ENCODE results near the gene PRR35. TPM values are rescaled to one million over a fixed set of nuclear protein-coding genes. Genes with fewer than 3 reads are reported as not detected.
"Not testable (repeated sequence)": the region's sequence is repeated elsewhere in the genome, so short reads cannot be mapped to it uniquely, and the experiment has no call there.

Gene PRR35
- total RNA-seq, 2 experiments from 2014 or later: not detected

DNA sequence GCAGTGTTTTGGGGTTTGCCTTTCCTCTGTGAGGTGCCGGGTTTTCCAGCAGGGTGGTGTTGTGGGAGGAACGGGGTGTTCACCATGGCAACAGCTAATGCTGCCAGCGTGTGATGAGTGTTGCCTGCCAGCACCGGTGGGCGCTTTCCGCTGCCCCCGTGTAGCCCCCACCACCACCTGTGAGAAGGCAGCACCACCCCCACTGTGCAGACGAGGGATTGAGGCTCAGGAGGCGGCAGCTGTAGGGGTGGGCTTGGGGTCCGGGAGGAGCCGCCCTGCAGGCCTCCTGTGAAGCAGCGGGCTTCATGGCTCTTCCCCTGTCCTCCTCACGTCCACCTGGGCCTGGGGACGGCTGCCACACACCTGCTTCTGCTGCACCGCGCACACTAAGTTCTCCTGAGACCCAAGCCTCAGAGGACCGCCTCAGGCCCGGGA lies 34.9 kb downstream of the PRR35 start:
- Mint-ChIP-seq H3K9me3 (no peaks in the 10 kb centered on the region), H3K4me3 (no peak overlapping the region), H3K36me3 (ENCODE audit: low read depth) (no peaks in the 10 kb centered on the region), H3K4me1 (peaks cover 17% of the 10 kb centered on the region), H3K27me3 (no peaks in the 10 kb centered on the region), H3K27ac (no peak overlapping the region)
- POLR2A ChIA-PET: no interaction called here
- CTCF ChIA-PET: no interaction called here
- no peak for DNase-seq

DNA sequence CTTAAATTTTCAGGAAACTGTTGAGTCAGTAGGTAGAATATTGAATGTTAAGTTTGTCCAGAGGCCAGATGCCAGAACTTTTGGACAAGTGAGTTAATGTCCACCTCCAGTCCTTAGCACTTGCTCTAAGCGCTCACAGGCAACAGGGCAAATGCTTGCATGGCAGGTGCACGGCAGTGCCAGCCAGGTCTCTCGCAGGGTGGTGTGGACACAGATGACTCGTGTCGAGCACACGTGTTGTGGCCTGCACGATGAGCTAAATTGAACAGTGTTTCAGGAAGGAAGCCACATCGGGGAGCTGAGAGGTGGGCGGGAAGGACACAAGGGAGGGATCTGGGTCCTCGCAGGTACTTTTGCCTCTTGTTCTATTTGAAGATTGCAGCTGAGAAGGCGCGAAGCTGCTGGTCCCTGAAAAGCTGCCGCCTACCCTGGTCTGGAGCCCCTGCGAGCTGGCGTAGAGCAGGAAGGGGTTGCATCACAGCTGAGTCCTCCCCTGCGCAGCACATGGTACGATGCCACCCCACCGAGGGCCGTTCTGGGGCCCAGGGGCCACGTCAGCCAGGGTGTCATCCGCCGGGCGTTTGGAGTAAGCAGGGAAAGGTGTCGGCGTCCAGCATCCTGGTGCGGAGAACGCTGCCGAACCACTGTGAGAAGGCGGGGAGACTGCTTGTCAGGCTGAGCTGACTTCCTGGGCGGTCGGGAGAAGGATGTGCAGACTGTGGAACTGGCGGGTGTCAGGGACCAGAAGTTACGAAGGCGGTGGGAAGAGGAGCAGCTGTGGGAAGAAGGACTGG lies 35.9 kb downstream of the PRR35 start:
- DNase-seq: no peak
- CTCF ChIA-PET: interaction anchor here (0.6 kb wide), 2 partner anchors 532 to 715 kb away, joined by 3 to 4 read pairs; no protein-coding TSS in a partner anchor
- Mint-ChIP-seq H3K4me1 (peaks cover 10% of the 10 kb centered on the region), H3K27me3 (no peaks in the 10 kb centered on the region), H3K4me3 (no peak overlapping the region), H3K9me3 (no peaks in the 10 kb centered on the region), H3K27ac (no peak overlapping the region), H3K36me3 (ENCODE audit: low read depth) (no peaks in the 10 kb centered on the region)
- POLR2A ChIA-PET: no interaction called here

DNA sequence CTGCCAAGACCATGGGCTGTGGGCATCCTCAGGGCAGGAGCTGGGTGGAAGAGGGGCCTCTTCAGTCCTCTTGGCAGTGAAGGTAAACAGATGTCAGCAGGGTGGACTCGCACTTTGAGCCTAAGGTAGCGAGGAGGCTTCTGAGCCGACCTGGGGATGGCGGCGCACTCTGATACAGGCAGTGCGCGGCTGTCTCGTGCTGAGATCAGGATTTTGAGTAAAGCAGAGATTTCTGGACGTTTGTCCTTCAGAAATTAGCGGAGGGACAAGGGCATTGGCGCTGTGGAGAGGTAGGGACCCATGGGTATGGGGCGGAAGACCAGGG lies 36.5 kb downstream of the PRR35 start:
- Mint-ChIP-seq H3K4me3 (no peak overlapping the region), H3K27ac (no peak overlapping the region), H3K4me1 (peaks cover 6% of the 10 kb centered on the region), H3K27me3 (no peaks in the 10 kb centered on the region), H3K9me3 (no peaks in the 10 kb centered on the region), H3K36me3 (ENCODE audit: low read depth) (no peaks in the 10 kb centered on the region)
- ChIA-PET POLR2A (no interaction called here), CTCF (no interaction called here)
- no peak for DNase-seq

DNA sequence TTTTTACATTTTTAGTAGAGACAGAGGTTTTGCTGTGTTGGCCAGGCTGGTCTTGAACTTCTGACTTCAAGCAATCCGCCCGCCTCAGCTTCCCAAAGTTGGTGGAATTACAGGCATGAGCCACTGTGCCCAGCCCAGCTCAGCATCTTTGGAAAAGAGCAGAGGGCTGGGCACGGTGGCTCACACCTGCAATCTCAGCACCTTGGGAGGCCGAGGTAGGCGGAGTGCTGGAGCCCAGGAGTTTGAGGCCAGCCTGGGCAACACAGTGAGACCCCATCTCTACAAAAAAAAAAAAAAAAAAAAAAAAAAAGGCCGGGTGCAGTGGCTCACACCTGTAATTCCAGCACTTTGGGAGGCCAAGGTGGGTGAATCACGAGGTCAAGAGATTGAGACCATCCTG lies 37.5 kb downstream of the PRR35 start:
- H3K27ac Mint-ChIP-seq: not testable (repeated sequence)

DNA sequence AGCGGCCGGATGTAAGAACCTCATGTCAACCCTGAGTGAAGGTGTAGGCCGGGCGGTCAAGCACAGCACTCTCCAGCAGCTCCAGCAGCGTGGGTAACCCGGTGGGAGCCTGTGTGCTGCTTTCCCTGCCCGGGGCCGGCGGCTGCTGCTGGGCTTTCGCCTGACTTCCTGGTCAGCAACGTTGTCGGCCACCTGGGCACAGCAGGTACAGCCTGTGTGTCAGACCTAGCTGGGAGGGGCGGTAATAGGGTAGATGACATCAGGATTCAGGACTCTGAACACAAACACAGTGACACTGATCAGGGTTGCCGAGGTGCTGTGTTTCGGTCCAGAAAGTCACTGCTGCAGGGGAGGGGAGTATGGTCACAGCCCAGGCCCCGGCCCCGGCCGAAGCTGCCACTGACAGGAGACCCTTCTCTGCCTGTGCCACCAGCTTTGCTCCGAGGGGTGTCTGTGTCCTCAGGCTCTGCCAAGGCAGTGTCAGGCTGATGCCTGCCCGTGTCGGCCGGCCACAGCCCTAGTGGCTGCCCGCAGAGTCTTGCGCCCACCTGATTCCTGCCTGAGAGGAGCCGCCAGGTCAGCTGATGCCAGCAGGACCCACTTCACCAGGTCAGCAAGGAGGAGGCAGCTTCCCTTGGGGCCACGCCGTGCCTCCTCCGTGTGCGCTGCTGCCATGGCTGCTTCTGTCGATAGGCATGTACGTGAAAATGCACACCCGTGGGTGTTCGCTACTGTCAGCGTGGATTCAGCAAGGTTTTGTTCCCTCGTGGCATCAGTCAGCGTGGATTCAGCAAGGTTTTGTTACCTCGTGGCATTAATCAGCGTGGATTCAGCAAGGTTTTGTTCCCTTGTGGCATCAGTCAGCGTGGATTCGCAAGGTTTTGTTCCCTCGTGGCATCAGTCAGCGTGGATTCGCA lies 38.9 kb downstream of the PRR35 start:
- CTCF ChIA-PET: interaction anchor here (0.6 kb wide), 2 partner anchors 27 to 55 kb away, joined by 3 read pairs; no protein-coding TSS in a partner anchor
- H3K27ac Mint-ChIP-seq: no peak overlapping the region
- POLR2A ChIA-PET: no interaction called here

More for the DNA sequence above, 37.5 kb downstream of the PRR35 start:
- CTCF ChIA-PET: interaction anchor here (0.7 kb wide), 1 partner anchor 81 kb away, joined by 4 read pairs; no protein-coding TSS in a partner anchor
- H3K4me1 Mint-ChIP-seq; POLR2A ChIA-PET; DNase-seq; H3K36me3 Mint-ChIP-seq (ENCODE audit: low read depth); H3K9me3 Mint-ChIP-seq; H3K27me3 Mint-ChIP-seq; H3K4me3 Mint-ChIP-seq: not testable (repeated sequence)

DNA sequence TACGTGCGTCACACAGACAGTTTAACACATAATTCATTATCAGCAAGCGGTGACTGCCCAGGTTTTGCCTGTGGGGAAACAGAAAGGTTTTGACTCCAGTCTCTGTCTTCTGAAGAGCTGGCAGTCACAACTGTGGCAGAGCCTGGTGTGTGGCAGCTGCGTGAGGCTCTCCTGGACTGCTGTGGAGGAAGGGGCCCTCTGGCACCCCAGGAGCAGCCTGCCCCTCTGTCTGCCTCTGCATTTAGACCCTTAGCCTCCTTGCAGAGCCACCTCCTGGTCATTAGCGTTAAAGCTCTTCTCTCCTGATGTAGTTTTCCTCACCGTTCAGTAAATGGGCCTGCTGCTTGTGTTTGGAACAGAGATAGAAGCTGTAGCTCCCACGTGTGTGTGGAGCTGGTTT lies 40.6 kb downstream of the PRR35 start:
- H3K36me3 Mint-ChIP-seq (ENCODE audit: low read depth): peaks cover 2% of the 10 kb centered on the region
- POLR2A ChIA-PET: interaction anchor here (0.6 kb wide), 1 partner anchor 347 kb away, joined by 4 read pairs; no protein-coding TSS in a partner anchor
- H3K27ac Mint-ChIP-seq: no peak overlapping the region
- peaks cover 3% of the 10 kb centered on the region for H3K4me1 Mint-ChIP-seq
- CTCF ChIA-PET: no interaction called here
- H3K4me3 Mint-ChIP-seq: no peak overlapping the region
- peaks cover 2% of the 10 kb centered on the region for H3K9me3 Mint-ChIP-seq
- H3K27me3 Mint-ChIP-seq: no peaks in the 10 kb centered on the region
- no peak for DNase-seq

More for the DNA sequence above, 38.9 kb downstream of the PRR35 start:
- Mint-ChIP-seq H3K4me1 (peaks cover 3% of the 10 kb centered on the region), H3K36me3 (ENCODE audit: low read depth) (peaks cover 2% of the 10 kb centered on the region), H3K27me3 (no peaks in the 10 kb centered on the region), H3K9me3 (no peaks in the 10 kb centered on the region), H3K4me3 (no peak overlapping the region)
- DNase-seq: no peak

DNA sequence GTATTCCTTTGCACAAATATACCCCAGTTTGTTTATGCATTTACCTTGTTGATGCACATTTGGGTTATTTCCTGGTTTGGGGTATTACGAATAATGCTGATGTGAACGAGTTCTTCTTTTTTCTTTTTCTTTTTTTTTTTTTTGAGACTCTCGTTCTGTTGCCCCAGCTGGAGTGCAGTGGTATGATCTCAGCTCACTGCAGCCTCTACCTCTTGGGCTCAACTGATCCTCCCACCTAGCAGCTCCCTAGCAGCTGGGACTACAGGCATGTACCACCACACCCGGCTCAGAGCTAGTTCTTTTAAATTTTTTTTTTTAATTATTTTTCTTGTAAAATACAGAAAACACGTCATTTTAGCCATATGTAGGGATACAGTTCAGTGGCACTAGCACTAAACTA lies 43.7 kb downstream of the PRR35 start:
- no peak for DNase-seq
- H3K27ac Mint-ChIP-seq: no peak overlapping the region
- H3K36me3 Mint-ChIP-seq (ENCODE audit: low read depth): peaks cover 2% of the 10 kb centered on the region
- ChIA-PET POLR2A (no interaction called here), CTCF (no interaction called here)
- no peak overlapping the region for H3K4me3 Mint-ChIP-seq
- peaks cover 2% of the 10 kb centered on the region for H3K9me3 Mint-ChIP-seq
- no peaks in the 10 kb centered on the region for H3K27me3 Mint-ChIP-seq
- peaks cover 5% of the 10 kb centered on the region for H3K4me1 Mint-ChIP-seq

DNA sequence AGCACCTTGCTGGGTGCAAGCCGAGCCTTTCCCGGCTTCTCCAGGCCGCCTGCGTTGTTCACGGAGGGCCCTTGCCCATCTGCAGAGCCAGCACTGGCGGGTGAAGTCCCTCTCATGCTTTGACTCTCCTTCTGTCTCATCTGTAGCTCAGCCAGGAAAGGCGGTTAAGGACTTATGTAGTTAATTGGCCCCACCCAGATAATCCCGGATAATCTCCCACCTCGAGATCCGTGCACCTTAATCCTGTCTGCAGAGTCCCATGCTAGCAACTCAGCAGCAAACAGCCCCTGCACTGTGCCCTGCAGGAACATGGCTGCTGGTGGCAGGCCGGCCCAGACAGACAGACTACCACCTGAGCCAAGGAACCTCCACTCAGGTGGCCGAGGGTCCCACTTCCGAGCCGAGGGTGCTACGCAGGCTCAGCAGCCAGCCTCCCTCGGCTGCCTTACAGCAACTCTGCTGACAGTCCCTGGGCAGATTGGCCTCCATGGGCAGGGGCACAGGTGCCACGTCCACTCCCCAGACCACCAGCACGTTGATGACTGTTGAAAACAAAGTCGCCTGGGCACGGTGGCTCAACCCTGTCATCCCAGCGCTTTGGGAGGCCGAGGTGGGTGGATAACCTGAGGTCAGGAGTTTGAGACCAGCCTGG lies 46.6 kb downstream of the PRR35 start:
- DNase-seq: no peak
- Mint-ChIP-seq H3K4me3 (no peak overlapping the region), H3K27ac (no peak overlapping the region), H3K9me3 (peaks cover 2% of the 10 kb centered on the region), H3K4me1 (peaks cover 7% of the 10 kb centered on the region), H3K36me3 (ENCODE audit: low read depth) (peaks cover 2% of the 10 kb centered on the region), H3K27me3 (no peaks in the 10 kb centered on the region)
- POLR2A ChIA-PET: no interaction called here
- CTCF ChIA-PET: no interaction called here

DNA sequence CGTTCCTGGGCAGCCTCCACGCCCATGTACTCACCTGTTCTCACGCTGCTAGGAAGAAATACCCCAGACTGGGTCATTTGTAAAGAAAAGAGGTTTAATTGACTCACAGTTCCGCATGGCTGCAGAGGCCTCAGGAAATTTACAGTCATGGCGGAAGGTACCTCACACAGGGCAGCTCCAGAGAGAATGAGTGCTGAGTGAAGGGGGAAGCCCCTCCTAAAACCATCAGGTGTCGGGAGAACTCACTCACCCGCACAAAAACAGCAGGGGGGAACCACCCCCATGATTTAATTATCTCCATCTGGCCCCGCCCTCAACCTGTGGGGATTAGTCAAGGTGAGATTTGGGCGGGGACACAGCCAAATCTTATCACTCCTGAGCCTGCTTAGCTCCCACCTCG lies 47.8 kb downstream of the PRR35 start:
- H3K4me3 Mint-ChIP-seq: no peak overlapping the region
- H3K27ac Mint-ChIP-seq: no peak overlapping the region
- H3K36me3 Mint-ChIP-seq (ENCODE audit: low read depth): peaks cover 2% of the 10 kb centered on the region
- CTCF ChIA-PET: no interaction called here
- H3K4me1 Mint-ChIP-seq: peaks cover 7% of the 10 kb centered on the region
- H3K9me3 Mint-ChIP-seq: peaks cover 2% of the 10 kb centered on the region
- no peak for DNase-seq
- POLR2A ChIA-PET: no interaction called here
- no peaks in the 10 kb centered on the region for H3K27me3 Mint-ChIP-seq

DNA sequence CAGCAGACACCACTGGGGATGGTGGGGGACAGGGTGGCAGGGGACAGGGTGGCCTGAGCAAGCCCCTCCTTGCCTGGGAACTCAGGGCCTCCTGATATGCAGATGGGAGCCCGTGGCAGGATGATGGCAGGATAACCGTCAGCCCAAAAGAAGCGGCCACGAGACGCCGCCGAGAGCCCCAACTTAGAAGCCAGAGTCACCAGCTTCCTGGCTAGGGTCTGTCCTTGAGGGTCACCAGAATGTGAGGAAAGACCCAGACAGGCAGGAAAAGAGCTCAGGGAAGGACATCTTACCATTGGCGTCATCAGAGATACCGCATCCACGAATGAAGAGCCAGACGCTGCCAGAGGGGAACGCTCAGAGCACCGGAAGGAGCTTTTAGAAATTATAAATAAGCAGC lies 49.1 kb downstream of the PRR35 start:
- Mint-ChIP-seq H3K9me3 (peaks cover 2% of the 10 kb centered on the region), H3K4me1 (peaks cover 4% of the 10 kb centered on the region), H3K36me3 (ENCODE audit: low read depth) (no peaks in the 10 kb centered on the region), H3K4me3 (no peak overlapping the region), H3K27ac (no peak overlapping the region), H3K27me3 (no peaks in the 10 kb centered on the region)
- POLR2A ChIA-PET: no interaction called here
- CTCF ChIA-PET: interaction anchor here (0.6 to 1.1 kb wide), 2 partner anchors 17 to 1926 kb away, joined by 3 to 6 read pairs; no protein-coding TSS in a partner anchor
- no peak for DNase-seq

DNA sequence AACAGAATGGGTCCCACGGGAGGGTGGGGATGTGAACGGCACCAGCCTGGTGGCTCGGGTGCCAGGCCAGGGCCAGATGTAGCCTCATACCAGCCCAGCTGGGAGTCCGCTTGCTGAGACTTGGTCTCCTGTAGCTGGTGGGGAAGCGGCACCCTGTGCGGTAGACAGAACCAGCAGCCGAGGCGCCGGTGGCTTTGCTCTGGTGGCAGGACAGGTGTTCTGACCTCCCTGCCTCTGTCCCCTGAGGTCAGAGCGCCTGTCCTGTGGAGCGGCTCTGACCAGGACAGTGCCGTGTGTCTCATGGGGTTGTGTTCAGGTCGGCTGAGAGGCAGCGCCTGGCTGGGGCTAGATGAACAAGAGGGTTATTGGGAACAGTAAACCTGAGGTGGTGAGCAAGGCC lies 49.8 kb downstream of the PRR35 start:
- Mint-ChIP-seq H3K36me3 (ENCODE audit: low read depth) (no peaks in the 10 kb centered on the region), H3K9me3 (peaks cover 2% of the 10 kb centered on the region), H3K4me1 (peaks cover 4% of the 10 kb centered on the region), H3K4me3 (no peak overlapping the region), H3K27ac (no peak overlapping the region), H3K27me3 (no peaks in the 10 kb centered on the region)
- no peak for DNase-seq
- ChIA-PET CTCF (interaction anchor here (0.6 to 1.1 kb wide), 2 partner anchors 17 to 1925 kb away, joined by 3 to 6 read pairs; no protein-coding TSS in a partner anchor), POLR2A (no interaction called here)

DNA sequence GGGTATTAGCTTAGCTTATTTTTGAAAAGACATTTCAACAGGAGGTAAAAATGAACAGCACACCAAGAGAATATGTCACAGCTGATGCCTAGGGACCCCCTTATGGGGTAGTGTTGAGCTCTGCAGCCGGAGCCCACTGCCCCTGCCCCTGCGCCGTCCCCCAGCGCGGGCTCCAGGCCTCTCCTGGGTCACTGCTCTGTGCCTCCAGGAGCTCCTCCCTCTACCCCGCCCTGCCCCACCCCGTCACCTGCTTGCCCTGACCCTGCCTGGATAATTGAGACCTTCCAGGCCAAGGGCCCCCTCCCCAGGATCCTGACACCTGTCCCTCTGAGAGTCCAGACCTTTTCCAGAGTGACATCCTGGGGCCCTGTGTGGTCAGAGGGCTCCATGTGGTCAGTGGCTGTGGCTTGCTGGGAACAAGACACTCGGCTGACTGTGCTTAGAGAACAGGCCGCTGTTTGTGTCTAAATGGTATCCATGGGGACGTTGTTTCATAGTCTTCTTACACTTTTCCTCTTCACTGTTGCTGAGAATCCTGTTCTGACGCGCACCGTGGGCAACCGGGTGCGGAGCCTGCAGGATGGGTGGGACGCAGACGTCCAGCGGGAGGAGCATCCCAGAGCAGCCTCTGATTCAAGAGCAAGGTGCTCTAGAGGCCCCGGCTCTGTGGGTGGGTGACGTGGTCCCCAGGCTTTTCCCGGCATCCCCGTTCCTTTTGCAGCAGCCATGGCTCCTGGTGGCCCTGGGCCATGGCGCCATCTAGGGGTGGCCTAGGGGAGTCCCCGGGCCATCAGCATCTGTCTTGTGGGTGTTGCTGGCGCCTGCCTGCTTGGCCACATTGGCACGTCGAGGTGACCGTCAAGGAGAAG lies 50.6 kb downstream of the PRR35 start:
- DNase-seq: peak; percentile 33
- Mint-ChIP-seq H3K4me3 (no peak overlapping the region), H3K27ac (no peak overlapping the region), H3K4me1 (peaks cover 4% of the 10 kb centered on the region), H3K9me3 (no peaks in the 10 kb centered on the region), H3K36me3 (ENCODE audit: low read depth) (no peaks in the 10 kb centered on the region), H3K27me3 (no peaks in the 10 kb centered on the region)
- ChIA-PET CTCF (interaction anchor here (0.6 to 1.1 kb wide), 3 partner anchors 18 to 272 kb away, joined by 3 read pairs; no protein-coding TSS in a partner anchor), POLR2A (no interaction called here)

Measured in activated CD4-positive, alpha-beta T cell treated with anti-CD3 and anti-CD28 coated beads, Interleukin-2, amount 10 ng/mL, durations not matched to agents 7 days and 5 days (primary cell).